ENCODE data around the gene KPNB1. TPM values are rescaled to one million over a fixed set of nuclear protein-coding genes. Genes with fewer than 3 reads are reported as not detected.

KPNB1 gene
- total and polyA plus RNA-seq, 10 of the 15 experiments (the other 5 are each of a cell fraction or from before 2014, with no cell fraction given) = 67.8 to 525 (median 246) TPM

GRCh38 chr17:47708864-47709541, 59.3 kb downstream of the KPNB1 start (continued):
- TF ChIP-seq ZNF687 (IDR thresholded peaks at IDR 0.05) (no peak), JUNB (IDR thresholded peaks at IDR 0.05) (no peak)

GRCh38 chr17:47709594-47709993, 59.9 kb downstream of the KPNB1 start:
- DNase-seq (ENCODE audit: low read depth, low spot score) = no peak
- ChIA-PET RAD21 (ENCODE audit: unreplicated experiment) (no interaction called here), CTCF (interaction anchor here (0.5 to 2.1 kb wide), 5 partner anchors 8 to 1175 kb away, joined by 3 to 6 read pairs (median 3); no protein-coding TSS in a partner anchor), POLR2A (no interaction called here), SMC1A (ENCODE audit: uncharacterized antibody, unreplicated experiment) (interaction anchor here (0.8 to 1.5 kb wide), 3 partner anchors 8 to 46 kb away, joined by 3 to 4 read pairs (median 3); no protein-coding TSS in a partner anchor)
- 47% methylated on average over 3 of the region's 3 CpGs for WGBS (ENCODE audit: insufficient coverage, insufficient replicate concordance, low lambda C conversion rate, missing lambda C conversion rate)
- Histone ChIP-seq H3K27ac (ENCODE audit: control insufficient read depth, insufficient read depth) (no peak overlapping the region), H2AFZ (ENCODE audit: control insufficient read depth, low read depth, low read length) (no peak overlapping the region), H3K4me3 (no peak overlapping the region), H4K20me1 (ENCODE audit: control insufficient read depth, insufficient read depth) (no peaks in the 10 kb centered on the region), H3K4me2 (ENCODE audit: control insufficient read depth, insufficient read depth) (no peak overlapping the region), H3K79me2 (ENCODE audit: control insufficient read depth, insufficient read depth, low read length) (no peaks in the 10 kb centered on the region), H3K9ac (ENCODE audit: control insufficient read depth, insufficient read depth, low read length) (no peak overlapping the region), H3K27me3 (replicated peaks in 1 of 2; ENCODE audit: control insufficient read depth in 2 of 2, insufficient read depth in 2 of 2, low read length in 1 of 2) (no peaks in the 10 kb centered on the region; a peak in 1 of 4 replicates), H3K9me3 (replicated peaks; ENCODE audit: control insufficient read depth, insufficient read depth, low read length) (no peaks in the 10 kb centered on the region), H3K4me1 (ENCODE audit: control insufficient read depth, insufficient read depth, low read length) (peaks cover 36% of the 10 kb centered on the region), H3K36me3 (ENCODE audit: control insufficient read depth in 2 of 2, insufficient read depth in 2 of 2, low read length in 1 of 2) (no peaks in the 10 kb centered on the region)
- in situ Hi-C loops (cut with MboI) = no loop called here
- ATAC-seq = no peak
- intact Hi-C loops (cut with micrococcal nuclease; ENCODE audit: unreplicated experiment) = no loop called here
- TF ChIP-seq CBX5 (IDR thresholded peaks at IDR 0.05; ENCODE audit: low read depth) = no peak
- TF ChIP-seq ATF7 (IDR thresholded peaks at IDR 0.05; ENCODE audit: low read depth) = no peak
- TF ChIP-seq TCF12 (IDR thresholded peaks at IDR 0.05; ENCODE audit: low read depth, low read length) = no peak
- no peak for TF ChIP-seq STAT1 (conservative IDR thresholded peaks at IDR 0.05)
- TF ChIP-seq RAD21 (IDR thresholded peaks at IDR 0.05; ENCODE audit: insufficient read depth, low read depth, low read length) = no peak
- TF ChIP-seq EED (IDR thresholded peaks at IDR 0.05; ENCODE audit: low read depth) = no peak
- no peak for TF ChIP-seq REST (IDR thresholded peaks at IDR 0.05; ENCODE audit: low read depth, low read length)
- no peak for TF ChIP-seq DPF2 (IDR thresholded peaks at IDR 0.05)
- no peak for TF ChIP-seq BCL11A (IDR thresholded peaks at IDR 0.05; ENCODE audit: low read depth, low read length)
- no peak for TF ChIP-seq SP1 (IDR thresholded peaks at IDR 0.05; ENCODE audit: low read depth, low read length)
- no peak for TF ChIP-seq CTCF (IDR thresholded peaks at IDR 0.05 in 2 of 3, conservative IDR thresholded peaks at IDR 0.05 in 1 of 3; ENCODE audit: control insufficient read depth in 2 of 3, extremely low read depth in 1 of 3, insufficient read depth in 1 of 3, low read depth in 3 of 3, low read length in 3 of 3)
- TF ChIP-seq YY1 (IDR thresholded peaks at IDR 0.05; ENCODE audit: low read depth, low read length) = no peak
- no TSS peak for BruUV-seq (replicated peaks)
- FAIRE-seq = no peak

Measured in GM12878 (cell line).